Nephron progenitor cell (in vitro differentiated cells): Measurements from ENCODE around the gene DCBLD2.

Experiments used
- DNase-seq: peaks from one replicate; pipeline ENCODE4 v3.0.0; 2021
- H3K27ac Mint-ChIP-seq: 2 replicates; pipeline ENCODE4 v1.8.0; 2021; ENCODE audit warnings: mild to moderate bottlenecking, moderate library complexity, mixed read lengths
- H3K27me3 Mint-ChIP-seq: 2 replicates; pipeline ENCODE4 v1.8.0; 2021; ENCODE audit warnings: mild to moderate bottlenecking, low read depth, mixed read lengths; ENCODE audit not compliant: poor library complexity
- H3K36me3 Mint-ChIP-seq: 2 replicates; pipeline ENCODE4 v1.8.0; 2021; ENCODE audit warnings: low read depth, mixed read lengths
- H3K4me1 Mint-ChIP-seq: 2 replicates; pipeline ENCODE4 v1.8.0; 2021; ENCODE audit warnings: mixed read lengths
- H3K4me3 Mint-ChIP-seq: 2 replicates; pipeline ENCODE4 v1.8.0; 2021; ENCODE audit warnings: mild to moderate bottlenecking, moderate library complexity, mixed read lengths
- H3K9me3 Mint-ChIP-seq: 2 replicates; pipeline ENCODE4 v1.8.0; 2021; ENCODE audit warnings: mild to moderate bottlenecking, moderate library complexity, mixed read lengths
- CTCF ChIP-seq: fragments of 200-600 bp; sonication (generic); IDR thresholded peaks from 2 replicates; pipeline ENCODE4 v1.5.0; 2021; ENCODE audit warnings: antibody characterized with exemption

Gene DCBLD2

GRCh38 chr3:98799479-98799878 is 102.0 kb downstream of the DCBLD2 start:
- no peaks in the 10 kb centered on the region for H3K27me3 Mint-ChIP-seq
- TF ChIP-seq CTCF, result no peak
- no peak for DNase-seq
- peaks cover 67% of the 10 kb centered on the region for H3K36me3 Mint-ChIP-seq
- no peak overlapping the region for H3K27ac Mint-ChIP-seq
- no peak overlapping the region for H3K4me3 Mint-ChIP-seq
- H3K9me3 Mint-ChIP-seq, result peaks cover 24% of the 10 kb centered on the region
- H3K4me1 Mint-ChIP-seq, result peaks cover 5% of the 10 kb centered on the region

DNA sequence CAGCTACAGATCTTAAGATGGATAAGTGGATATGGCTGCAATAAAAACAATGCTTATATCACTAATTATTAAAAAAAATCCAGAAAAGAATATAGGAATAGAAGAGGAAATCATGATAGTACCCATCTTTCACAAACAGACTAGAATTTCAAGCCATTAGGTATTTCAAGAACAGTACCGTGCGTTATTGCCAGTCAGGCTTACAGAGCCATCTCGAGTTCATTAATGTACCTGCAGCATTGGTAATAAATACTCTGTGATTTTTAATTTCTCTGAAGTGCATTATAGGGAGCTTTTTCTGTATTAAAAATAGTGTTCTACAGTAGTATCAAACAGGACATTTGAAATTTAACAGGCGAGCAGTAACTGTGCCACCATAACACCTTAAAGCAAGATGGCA is 102.7 kb downstream of the DCBLD2 start:
- peaks cover 5% of the 10 kb centered on the region for H3K4me1 Mint-ChIP-seq
- peaks cover 21% of the 10 kb centered on the region for H3K9me3 Mint-ChIP-seq
- H3K27me3 Mint-ChIP-seq, result no peaks in the 10 kb centered on the region
- no peak for DNase-seq
- peaks cover 65% of the 10 kb centered on the region for H3K36me3 Mint-ChIP-seq
- no peak for TF ChIP-seq CTCF
- H3K4me3 Mint-ChIP-seq, result no peak overlapping the region
- H3K27ac Mint-ChIP-seq, result no peak overlapping the region

- H3K27ac Mint-ChIP-seq, result no peak overlapping the region
- peaks cover 14% of the 10 kb centered on the region for H3K9me3 Mint-ChIP-seq
- no peak overlapping the region for H3K4me3 Mint-ChIP-seq
- peaks cover 5% of the 10 kb centered on the region for H3K4me1 Mint-ChIP-seq
- H3K27me3 Mint-ChIP-seq, result no peaks in the 10 kb centered on the region
- H3K36me3 Mint-ChIP-seq, result peaks cover 56% of the 10 kb centered on the region
- no peak for TF ChIP-seq CTCF
- no peak for DNase-seq
Observed at GRCh38 chr3:98797905-98798304, 103.6 kb downstream of the DCBLD2 start.

DNA sequence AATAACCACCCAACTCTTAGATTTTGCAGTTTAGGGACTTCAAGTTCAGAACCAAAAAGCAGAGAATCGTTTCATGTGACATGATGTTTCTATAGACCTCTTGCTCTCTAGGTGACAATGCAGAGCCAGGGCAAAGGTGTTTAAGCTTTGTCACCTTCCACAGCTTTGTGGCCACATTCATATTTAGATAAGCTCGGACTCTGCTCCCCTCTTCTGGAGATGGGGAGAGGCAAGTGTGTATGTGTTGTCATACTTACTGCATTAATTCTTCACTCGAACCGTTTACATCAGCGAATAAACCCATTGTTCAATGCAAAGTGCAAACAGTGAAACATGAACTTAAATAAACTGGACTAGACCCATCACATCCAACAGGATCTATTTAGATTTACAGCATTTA is 105.2 kb downstream of the DCBLD2 start:
- H3K27ac Mint-ChIP-seq, result no peak overlapping the region
- H3K4me3 Mint-ChIP-seq, result no peak overlapping the region
- H3K9me3 Mint-ChIP-seq, result peaks cover 3% of the 10 kb centered on the region
- TF ChIP-seq CTCF, result no peak
- DNase-seq, result no peak
- peaks cover 41% of the 10 kb centered on the region for H3K36me3 Mint-ChIP-seq
- peaks cover 5% of the 10 kb centered on the region for H3K4me1 Mint-ChIP-seq
- no peaks in the 10 kb centered on the region for H3K27me3 Mint-ChIP-seq

DNA sequence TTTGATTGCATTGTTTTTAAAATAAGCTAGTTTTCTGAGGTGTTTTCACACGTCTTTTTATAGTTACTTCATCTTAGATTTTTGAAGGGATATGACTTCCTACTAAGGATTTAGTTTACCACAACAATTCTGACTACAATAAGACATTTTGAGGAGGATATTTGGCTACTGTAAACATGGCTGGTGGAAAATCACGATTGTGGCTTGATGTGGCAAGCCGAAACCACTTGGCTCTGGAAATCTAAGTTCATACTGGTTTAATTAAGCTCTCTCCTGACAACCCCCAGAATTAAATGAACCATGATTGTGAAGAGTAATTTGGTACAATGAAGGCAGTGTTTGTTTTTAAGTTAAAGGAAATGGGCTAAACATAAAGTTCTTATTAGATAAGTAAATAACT is 107.5 kb downstream of the DCBLD2 start:
- no peak overlapping the region for H3K27ac Mint-ChIP-seq
- H3K4me1 Mint-ChIP-seq, result no peaks in the 10 kb centered on the region
- H3K9me3 Mint-ChIP-seq, result no peaks in the 10 kb centered on the region
- no peak for TF ChIP-seq CTCF
- no peak for DNase-seq
- peaks cover 20% of the 10 kb centered on the region for H3K36me3 Mint-ChIP-seq
- no peak overlapping the region for H3K4me3 Mint-ChIP-seq
- H3K27me3 Mint-ChIP-seq, result no peaks in the 10 kb centered on the region

- H3K36me3 Mint-ChIP-seq, result peaks cover 15% of the 10 kb centered on the region
- no peak overlapping the region for H3K4me3 Mint-ChIP-seq
- no peaks in the 10 kb centered on the region for H3K9me3 Mint-ChIP-seq
Observed at GRCh38 chr3:98791341-98792325, 109.9 kb downstream of the DCBLD2 start.

More at GRCh38 chr3:98791341-98792325, 109.9 kb downstream of the DCBLD2 start:
- no peaks in the 10 kb centered on the region for H3K27me3 Mint-ChIP-seq
- TF ChIP-seq CTCF, result no peak
- H3K4me1 Mint-ChIP-seq, result peaks cover 1% of the 10 kb centered on the region
- no peak for DNase-seq
- H3K27ac Mint-ChIP-seq, result no peak overlapping the region
